RPMI7951 (cell line): ENCODE results near the gene PRKAR2B. TPM values are rescaled to one million over a fixed set of nuclear protein-coding genes. Genes with fewer than 3 reads are reported as not detected.

Experiments
- DNase-seq: peaks from one replicate; pipeline ENCODE4 v3.0.0-alpha.2; 2012; ENCODE audit warnings: low read depth
- total RNA-seq: library from RNA; depleted of rRNA; stranded (reverse); fragments of >200 nt; shearing (Covaris generic); gene quantifications from 2 replicates; pipeline ENCODE4 v1.2.3, GENCODE V29; 2014; rRNA removed

PRKAR2B gene
- 3.3 and 3.7 TPM in 2 replicates for total RNA-seq

GRCh38 chr7:107044347-107045194 lies at the start of gene PRKAR2B:
Gene PRKAR2B (plus strand): TSS chr7:107044705. CDS start chr7:107044908, 203 bp downstream.
- peak; percentile 75 for DNase-seq

- no peak for DNase-seq
These were observed 49.7 kb upstream of the PRKAR2B start for GRCh38 chr7:106994833-106995232.

- DNase-seq = no peak
These were observed 46.8 kb upstream of the PRKAR2B start for GRCh38 chr7:106997487-106998271.

GRCh38 chr7:106999023-106999422 lies 45.5 kb upstream of the PRKAR2B start:
- no peak for DNase-seq

- DNase-seq = no peak
These were observed 43.0 kb upstream of the PRKAR2B start for GRCh38 chr7:107001490-107001889.

- DNase-seq = no peak
These were observed 42.4 kb upstream of the PRKAR2B start for GRCh38 chr7:107002126-107002525.

- no peak for DNase-seq
These were observed 41.9 kb upstream of the PRKAR2B start for GRCh38 chr7:107002529-107002998.

- no peak for DNase-seq
These were observed 37.3 kb upstream of the PRKAR2B start for GRCh38 chr7:107007007-107007891.

- no peak for DNase-seq
These were observed 36.6 kb upstream of the PRKAR2B start for GRCh38 chr7:107007892-107008287.

GRCh38 chr7:107009846-107010203 lies 34.7 kb upstream of the PRKAR2B start:
- DNase-seq = no peak

GRCh38 chr7:107012691-107013090 lies 31.8 kb upstream of the PRKAR2B start:
- no peak for DNase-seq

GRCh38 chr7:107014387-107015023 lies 30.0 kb upstream of the PRKAR2B start:
- DNase-seq = peak; percentile 27

GRCh38 chr7:107016312-107016711 lies 28.2 kb upstream of the PRKAR2B start:
- DNase-seq = no peak

- DNase-seq = no peak
These were observed 26.4 kb upstream of the PRKAR2B start for GRCh38 chr7:107017965-107018719.

GRCh38 chr7:107020400-107020799 lies 24.1 kb upstream of the PRKAR2B start:
- no peak for DNase-seq

GRCh38 chr7:107021600-107021999 lies 22.9 kb upstream of the PRKAR2B start:
- no peak for DNase-seq

GRCh38 chr7:107023522-107024151 lies 20.9 kb upstream of the PRKAR2B start:
- DNase-seq = no peak

GRCh38 chr7:107024906-107025305 lies 19.6 kb upstream of the PRKAR2B start:
- DNase-seq = no peak

- peak; percentile 26 for DNase-seq
These were observed 18.9 kb upstream of the PRKAR2B start for GRCh38 chr7:107025449-107026103.
